Naive thymus-derived CD8-positive, alpha-beta T cell (primary cell): ENCODE data around the gene METTL3. TPM values are rescaled to one million over a fixed set of nuclear protein-coding genes. Genes with fewer than 3 reads are reported as not detected.
A peak's percentile ranks its signal among the peaks of the same experiment; 100 is the strongest.
"Not testable (repeated sequence)": the region's sequence is repeated elsewhere in the genome, so short reads cannot be mapped to it uniquely, and the experiment has no call there.

ENCODE experiments used
- ATAC-seq, 2 donors: fragments of 150-1000 bp; cut with Tn5 transposase in 1 of 2; sonication (Bioruptor Pico), chemical (Tn5 transposase) in 1 of 2; 1 replicate in 1 of 2; 2 replicates in 1 of 2; pipeline ENCODE4 v1.10.0; 2021; ENCODE audit warnings: mild to moderate bottlenecking in 2 of 2, moderate library complexity in 2 of 2
- POLR2A ChIA-PET: fragments of 350-600 bp; sonication (Branson Sonifier 250); formaldehyde crosslinking; loops from one replicate; lab custom pipeline; 2021; ENCODE audit warnings: antibody characterized with exemption; lab: Charles Lee
- DNase-seq, 10 donors: peaks; one replicate each; pipeline versions ENCODE4 v3.0.0 to v3.0.0-alpha.2; 2020 to 2022
- H3K27ac Mint-ChIP-seq, 10 donors: one replicate each; pipeline ENCODE4 v1.8.0; 2020 to 2022; ENCODE audit warnings: mild to moderate bottlenecking in 10 of 10, mixed read lengths in 10 of 10, moderate library complexity in 4 of 10, inconsistent platforms in 1 of 10
- H3K27me3 Mint-ChIP-seq, 5 donors: one replicate each; pipeline ENCODE4 v1.8.0; 2021 to 2022; ENCODE audit warnings: mixed read lengths in 5 of 5
- H3K36me3 Mint-ChIP-seq, 3 donors: one replicate each; pipeline ENCODE4 v1.8.0; 2020 to 2022; ENCODE audit warnings: mixed read lengths in 3 of 3, mild to moderate bottlenecking in 2 of 3, inconsistent platforms in 1 of 3
- H3K4me1 Mint-ChIP-seq, 4 donors: one replicate each; pipeline ENCODE4 v1.8.0; 2021 to 2022; ENCODE audit warnings: mixed read lengths in 4 of 4
- H3K4me3 Mint-ChIP-seq, 10 donors: one replicate each; pipeline ENCODE4 v1.8.0; 2020 to 2022; ENCODE audit warnings: mild to moderate bottlenecking in 10 of 10, mixed read lengths in 10 of 10, moderate library complexity in 6 of 10, inconsistent platforms in 1 of 10
- H3K9me3 Mint-ChIP-seq, 9 donors: one replicate each; pipeline ENCODE4 v1.8.0; 2020 to 2022; ENCODE audit warnings: mixed read lengths in 9 of 9, mild to moderate bottlenecking in 3 of 9, inconsistent platforms in 1 of 9, moderate library complexity in 1 of 9
- polyA plus RNA-seq, 3 donors: library from polyadenylated mRNA; unstranded; fragments of 300-500 nt; fragmentation: Illumina TruSeq; gene quantifications; one replicate each; pipeline ENCODE4 v1.2.3, GENCODE V29; 2021
- total RNA-seq, 8 experiments: library from RNA in 2 of 8; stranded (reverse) in 2 of 8; gene quantifications; one replicate each; pipeline ENCODE4 v1.2.3 and lab custom pipeline; 2021 to 2026

Gene METTL3
- total RNA-seq (100 to 1,000 TPM; 113 to 116 TPM), polyA plus RNA-seq (10 to 100 TPM; 12.4 to 24.5 (median 20.5) TPM), total RNA-seq (lab: John Stamatoyannopoulos, UW) (41.2 to 156 (median 103) reads per million in 6 experiments)

- H3K4me1 Mint-ChIP-seq: peaks cover 19 to 44% (median 39%) of the 10 kb centered on the region in 4 donors
- peak; percentile 76 to 98 (median 92) for DNase-seq
- peak within 1 kb of the TSS; percentile 96 to 99 (median 98) for H3K27ac Mint-ChIP-seq
- H3K27me3 Mint-ChIP-seq: no peaks in the 10 kb centered on the region
- peak; percentile 99 for ATAC-seq
- peaks cover 0 to 3% (median 0%) of the 10 kb centered on the region in 9 donors for H3K9me3 Mint-ChIP-seq
- POLR2A ChIA-PET: interaction anchor here (0.6 to 3.8 kb wide), 18 partner anchors 8 to 1255 kb away, joined by 3 to 46 read pairs (median 3); partner anchors contain the start of genes CHD8, OXA1L, RAB2B and SALL2
- peak within 1 kb of the TSS; percentile 92 to 99 (median 98) for H3K4me3 Mint-ChIP-seq
- H3K36me3 Mint-ChIP-seq: peaks cover 0 to 17% (median 11%) of the 10 kb centered on the region in 3 donors
Observed at GRCh38 chr14:21510735-21511657, at the start of gene METTL3. TSS of gene METTL3 (minus strand) at chr14:21511340. CDS start at chr14:21511223, 117 bp downstream.

GRCh38 chr14:21558703-21559170 is 47.6 kb upstream of the METTL3 start:
- peak overlapping the region in 2 of 10 donors; percentile 52 to 60 for H3K27ac Mint-ChIP-seq
- ATAC-seq (no peak), DNase-seq (no peak)
- POLR2A ChIA-PET: no interaction called here
- peak overlapping the region in 1 of 10 donors; percentile 34 for H3K4me3 Mint-ChIP-seq
- no peaks in the 10 kb centered on the region for H3K9me3 Mint-ChIP-seq
- peaks cover 3 to 6% (median 5%) of the 10 kb centered on the region in 4 donors for H3K4me1 Mint-ChIP-seq
- H3K27me3 Mint-ChIP-seq: no peaks in the 10 kb centered on the region
- H3K36me3 Mint-ChIP-seq: no peaks in the 10 kb centered on the region

GRCh38 chr14:21557084-21557901 is 46.2 kb upstream of the METTL3 start:
- no peaks in the 10 kb centered on the region for H3K9me3 Mint-ChIP-seq
- peak overlapping the region in 9 of 10 donors; percentile 4 to 91 (median 83) for H3K27ac Mint-ChIP-seq
- H3K4me1 Mint-ChIP-seq: peaks cover 3 to 6% (median 5%) of the 10 kb centered on the region in 4 donors
- no peaks in the 10 kb centered on the region for H3K36me3 Mint-ChIP-seq
- H3K4me3 Mint-ChIP-seq: peak overlapping the region; percentile 1 to 65 (median 34)
- POLR2A ChIA-PET: interaction anchor here (0.5 to 0.9 kb wide), 2 partner anchors 61 to 99 kb away, joined by 3 to 5 read pairs; no protein-coding TSS in a partner anchor
- H3K27me3 Mint-ChIP-seq: no peaks in the 10 kb centered on the region
- DNase-seq: peak; percentile 43 to 91 (median 76)
- ATAC-seq: peak; percentile 80 to 82

- peak overlapping the region in 3 of 10 donors; percentile 25 to 71 (median 27) for H3K27ac Mint-ChIP-seq
- no peak overlapping the region for H3K4me3 Mint-ChIP-seq
- H3K36me3 Mint-ChIP-seq: no peaks in the 10 kb centered on the region
- POLR2A ChIA-PET: interaction anchor here (0.5 to 0.9 kb wide), 5 partner anchors 44 to 101 kb away, joined by 3 to 5 read pairs (median 4); partner anchors contain the start of gene CHD8
- H3K4me1 Mint-ChIP-seq: peaks cover 3 to 6% (median 5%) of the 10 kb centered on the region in 4 donors
- peaks cover 0 to 3% (median 0%) of the 10 kb centered on the region in 5 donors for H3K27me3 Mint-ChIP-seq
- H3K9me3 Mint-ChIP-seq: no peaks in the 10 kb centered on the region
- ATAC-seq (no peak), DNase-seq (no peak)
Observed at GRCh38 chr14:21556378-21557083, 45.4 kb upstream of the METTL3 start.

DNA sequence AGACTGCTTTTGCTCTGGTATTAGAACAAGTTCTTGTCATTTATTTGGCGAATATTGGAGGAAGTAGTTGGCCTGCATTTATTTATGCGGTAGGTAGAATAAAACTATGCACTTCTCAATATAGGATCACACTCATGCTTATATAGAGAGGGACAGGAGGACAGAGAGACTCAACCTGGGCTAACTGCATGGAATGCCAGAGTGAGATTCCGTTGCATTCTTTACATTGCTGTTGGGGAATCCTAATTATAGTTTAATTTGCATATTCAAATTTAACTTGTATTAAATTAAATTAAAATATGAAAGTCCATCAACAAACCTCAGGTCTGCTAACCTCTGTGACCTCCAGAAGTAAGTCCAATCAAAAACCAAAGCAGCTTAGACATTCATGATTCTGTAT is 42.1 kb upstream of the METTL3 start:
- POLR2A ChIA-PET: no interaction called here
- ATAC-seq (no peak), DNase-seq (no peak)
- Mint-ChIP-seq H3K9me3 (no peaks in the 10 kb centered on the region), H3K4me1 (peaks cover 3 to 6% (median 5%) of the 10 kb centered on the region in 4 donors), H3K27me3 (peaks cover 0 to 9% (median 3%) of the 10 kb centered on the region in 5 donors), H3K27ac (no peak overlapping the region), H3K4me3 (no peak overlapping the region), H3K36me3 (no peaks in the 10 kb centered on the region)

GRCh38 chr14:21544588-21544987 is 33.4 kb upstream of the METTL3 start:
- DNase-seq, POLR2A ChIA-PET, H3K4me1 Mint-ChIP-seq, H3K36me3 Mint-ChIP-seq, ATAC-seq, H3K9me3 Mint-ChIP-seq, H3K4me3 Mint-ChIP-seq, H3K27ac Mint-ChIP-seq: not testable (repeated sequence)
- H3K27me3 Mint-ChIP-seq: peaks cover 0 to 14% (median 10%) of the 10 kb centered on the region in 5 donors

DNA sequence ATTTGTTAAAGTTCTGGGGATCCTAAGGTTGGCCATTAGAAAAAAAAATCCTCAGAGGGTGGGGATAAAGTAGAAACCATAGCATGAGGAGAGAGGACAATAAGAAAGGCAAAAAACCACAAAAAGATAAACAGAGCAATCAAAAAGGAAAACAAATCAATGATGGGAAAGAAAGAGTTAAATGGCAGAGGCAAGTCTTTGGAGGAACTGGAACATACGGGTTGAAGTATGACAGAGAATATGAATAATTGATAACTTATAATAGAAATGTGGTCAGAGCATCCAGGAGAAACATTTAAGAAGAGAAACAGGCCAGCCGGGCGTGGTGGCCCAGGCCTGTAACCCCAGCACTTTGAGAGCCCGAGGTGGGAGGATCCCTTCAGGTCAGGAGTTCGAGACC is 32.8 kb upstream of the METTL3 start:
- Mint-ChIP-seq H3K9me3 (no peaks in the 10 kb centered on the region), H3K36me3 (no peaks in the 10 kb centered on the region)
- POLR2A ChIA-PET: no interaction called here

GRCh38 chr14:21543521-21543960 is 32.4 kb upstream of the METTL3 start:
- peaks cover 0 to 2% (median 0%) of the 10 kb centered on the region in 4 donors for H3K4me1 Mint-ChIP-seq
- POLR2A ChIA-PET: no interaction called here
- H3K27me3 Mint-ChIP-seq: peaks cover 7 to 21% (median 20%) of the 10 kb centered on the region in 5 donors
- H3K36me3 Mint-ChIP-seq: no peaks in the 10 kb centered on the region
- no peaks in the 10 kb centered on the region for H3K9me3 Mint-ChIP-seq
- no peak overlapping the region for H3K4me3 Mint-ChIP-seq
- H3K27ac Mint-ChIP-seq: peak overlapping the region in 2 of 10 donors; percentile 12 to 24
- no peak for ATAC-seq
- no peak for DNase-seq

More for the DNA sequence above, 32.8 kb upstream of the METTL3 start:
- Mint-ChIP-seq H3K27ac (peak overlapping the region in 1 of 10 donors; percentile 43), H3K4me1 (peaks cover 0 to 2% (median 0%) of the 10 kb centered on the region in 4 donors), H3K4me3 (no peak overlapping the region), H3K27me3 (peaks cover 4 to 16% (median 15%) of the 10 kb centered on the region in 5 donors)
- DNase-seq (no peak), ATAC-seq (no peak)

GRCh38 chr14:21541413-21542074 is 30.4 kb upstream of the METTL3 start:
- H3K4me1 Mint-ChIP-seq: peaks cover 5 to 8% (median 6%) of the 10 kb centered on the region in 4 donors
- H3K9me3 Mint-ChIP-seq: no peaks in the 10 kb centered on the region
- H3K27me3 Mint-ChIP-seq: peaks cover 17 to 41% (median 35%) of the 10 kb centered on the region in 5 donors
- POLR2A ChIA-PET: interaction anchor here (1.2 kb wide), 1 partner anchor 31 kb away, joined by 3 read pairs; no protein-coding TSS in a partner anchor
- H3K27ac Mint-ChIP-seq: no peak overlapping the region
- H3K36me3 Mint-ChIP-seq: peaks cover 0 to 5% (median 0%) of the 10 kb centered on the region in 3 donors
- ATAC-seq: no peak
- no peak for DNase-seq
- H3K4me3 Mint-ChIP-seq: no peak overlapping the region

DNA sequence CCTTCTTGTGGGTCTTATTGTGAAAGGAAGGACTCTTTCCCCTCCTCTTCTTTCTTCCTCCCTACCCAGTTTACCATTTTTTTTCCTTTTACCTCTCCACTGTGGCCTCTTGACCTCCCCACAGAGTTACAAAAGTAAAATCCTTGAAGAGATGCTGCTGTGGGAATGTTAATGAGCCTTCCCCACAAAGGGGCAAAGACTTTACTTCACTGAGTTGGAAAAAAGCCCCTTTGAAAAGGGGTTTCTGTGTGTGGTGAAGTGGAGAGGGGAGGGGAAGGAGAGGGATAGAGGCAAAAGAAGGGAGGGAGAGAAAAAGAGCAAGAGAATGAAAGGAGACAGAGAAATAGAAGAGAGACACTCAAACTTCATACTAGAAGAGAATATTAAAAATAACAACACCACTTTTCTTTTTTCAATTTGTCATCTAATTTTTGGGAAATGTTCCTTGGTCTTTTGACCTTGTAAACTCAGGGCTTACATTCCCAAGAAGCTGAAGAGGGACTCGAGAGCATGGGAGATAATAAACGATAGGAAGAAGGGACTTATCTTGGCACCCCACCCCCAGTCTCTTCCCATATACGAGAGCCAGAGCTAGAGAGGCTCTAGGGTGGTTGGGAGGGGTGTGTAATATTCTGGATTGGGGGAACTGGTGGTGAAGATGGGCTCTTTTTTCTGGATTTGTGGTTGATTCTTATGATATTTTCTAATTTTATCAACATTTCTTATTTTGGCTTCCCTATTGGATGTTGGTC is 28.2 kb upstream of the METTL3 start:
- Mint-ChIP-seq H3K4me1 (peaks cover 6 to 14% (median 10%) of the 10 kb centered on the region in 4 donors), H3K36me3 (peaks cover 0 to 5% (median 0%) of the 10 kb centered on the region in 3 donors), H3K9me3 (no peaks in the 10 kb centered on the region), H3K4me3 (no peak overlapping the region), H3K27ac (no peak overlapping the region), H3K27me3 (peaks cover 22 to 54% (median 52%) of the 10 kb centered on the region in 5 donors)
- POLR2A ChIA-PET: no interaction called here
- ATAC-seq: no peak
- DNase-seq: no peak
